Endodermal cell (in vitro differentiated cells): ENCODE results near the gene NAA40. TPM values are rescaled to one million over a fixed set of nuclear protein-coding genes. Genes with fewer than 3 reads are reported as not detected.

Experiments used
- DNase-seq: peaks from one replicate; pipeline ENCODE4 v3.0.0-alpha.2; 2017
- H3K27ac ChIP-seq: 2 replicates; pipeline ENCODE4 v1.5.1; 2013; ENCODE audit warnings: mild to moderate bottlenecking, low read depth, low read length, moderate library complexity
- H3K27me3 ChIP-seq: 2 replicates; pipeline ENCODE4 v1.6.1; 2013; ENCODE audit warnings: mild to moderate bottlenecking, low read length, moderate library complexity; ENCODE audit not compliant: insufficient read depth, control insufficient read depth, poor library complexity, severe bottlenecking
- H3K36me3 ChIP-seq: 2 replicates; pipeline ENCODE4 v1.7.0; 2013; ENCODE audit warnings: mild to moderate bottlenecking, low read length, moderate library complexity; ENCODE audit not compliant: control insufficient read depth, insufficient read depth
- H3K4me1 ChIP-seq: one replicate; pipeline ENCODE4 v1.7.0; 2013; ENCODE audit warnings: low read length; ENCODE audit not compliant: control insufficient read depth, insufficient read depth
- H3K4me3 ChIP-seq: 2 replicates; pipeline ENCODE4 v1.5.1; 2013; ENCODE audit warnings: mild to moderate bottlenecking, low read length, moderate library complexity
- H3K9ac ChIP-seq: 2 replicates; pipeline ENCODE4 v1.6.1; 2013; ENCODE audit warnings: mild to moderate bottlenecking, low read length, moderate library complexity; ENCODE audit not compliant: poor library complexity, severe bottlenecking; ENCODE audit errors: extremely low read depth
- H3K9me3 ChIP-seq: 2 replicates; pipeline ENCODE4 v1.6.1; 2013; ENCODE audit warnings: mild to moderate bottlenecking, low read length, moderate library complexity; ENCODE audit not compliant: control insufficient read depth
- H3K27ac Mint-ChIP-seq: 2 replicates; pipeline ENCODE4 v1.8.0; 2020; ENCODE audit warnings: mixed read lengths
- H3K27me3 Mint-ChIP-seq: 2 replicates; pipeline ENCODE4 v1.8.0; 2021; ENCODE audit warnings: mild to moderate bottlenecking, mixed read lengths; ENCODE audit not compliant: insufficient read depth
- H3K36me3 Mint-ChIP-seq: 2 replicates; pipeline ENCODE4 v1.8.0; 2020; ENCODE audit warnings: low read depth, mixed read lengths
- H3K4me1 Mint-ChIP-seq: 2 replicates; pipeline ENCODE4 v1.8.0; 2020; ENCODE audit warnings: mixed read lengths
- H3K4me3 Mint-ChIP-seq: 2 replicates; pipeline ENCODE4 v1.8.0; 2020; ENCODE audit warnings: mild to moderate bottlenecking, moderate library complexity, mixed read lengths
- H3K9me3 Mint-ChIP-seq: 2 replicates; pipeline ENCODE4 v1.8.0; 2020; ENCODE audit warnings: mild to moderate bottlenecking, mixed read lengths
- CTCF ChIP-seq: fragments of 200-600 bp; sonication (generic); conservative IDR thresholded peaks from 2 replicates; pipeline ENCODE4 v1.5.0; 2021; ENCODE audit warnings: antibody characterized with exemption, mild to moderate bottlenecking
- WGBS, 2 experiments: methylation state at CpG; one replicate each; pipeline versions ENCODE4 v1.1.5 to v1.1.7; 2013; ENCODE audit warnings: missing lambda C conversion rate in 2 of 2, mixed read lengths in 1 of 2; ENCODE audit not compliant: insufficient coverage in 1 of 2, insufficient read length in 1 of 2; 5-methylcytosine and 5-hydroxymethylcytosine counted together
- total RNA-seq, 2 donors: library from RNA; stranded (reverse); fragmentation: NEBNext Ultra II Directional in 1 of 2; extraction: Animal tissue kit (Norgen Biotek cat#: 25700) in 1 of 2; gene quantifications; 2 replicates in 1 of 2; 3 replicates in 1 of 2; pipeline ENCODE4 v1.2.1, GENCODE V29; 2021

NAA40 gene
- total RNA-seq, 2 donors from 2014 or later = 47.2 to 53.5 TPM

DNA sequence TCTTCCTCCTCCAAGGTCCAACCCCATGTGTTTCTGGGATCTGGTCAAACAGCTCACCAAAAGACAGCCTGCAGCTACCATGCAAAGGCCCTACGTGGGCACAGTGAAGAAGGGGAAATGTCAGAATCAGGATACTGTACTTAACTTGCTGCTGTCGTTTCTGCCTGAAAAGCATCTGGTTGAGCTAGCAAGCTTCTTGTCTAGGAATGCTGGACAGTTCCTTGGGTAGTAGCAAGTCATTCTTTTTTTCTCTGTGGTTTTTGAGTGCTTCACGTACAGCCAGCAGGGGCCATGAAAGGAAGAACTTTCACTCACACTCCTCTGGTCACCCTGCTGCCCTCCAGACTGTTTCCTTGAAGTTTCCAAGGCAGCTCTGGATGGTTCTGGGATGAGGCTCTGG is 46.6 kb upstream of the NAA40 start:
- no peak for TF ChIP-seq CTCF
- Mint-ChIP-seq H3K9me3 (no peaks in the 10 kb centered on the region), H3K4me1 (peaks cover 17% of the 10 kb centered on the region), H3K27me3 (no peaks in the 10 kb centered on the region), H3K36me3 (peaks cover 26% of the 10 kb centered on the region), H3K4me3 (no peak overlapping the region), H3K27ac (no peak overlapping the region)
- Histone ChIP-seq H3K27me3 (no peaks in the 10 kb centered on the region), H3K36me3 (peaks cover 41% of the 10 kb centered on the region), H3K9ac (no peak overlapping the region), H3K4me3 (no peak overlapping the region), H3K27ac (no peak overlapping the region), H3K9me3 (peaks cover 4% of the 10 kb centered on the region), H3K4me1 (peaks cover 15% of the 10 kb centered on the region)
- 81 to 89% methylated on average over 2 to 3 of the region's 3 CpGs for WGBS, 2 experiments
- no peak for DNase-seq

- 96 to 98% methylated on average over 5 to 6 of the region's 6 CpGs for WGBS, 2 experiments
- Histone ChIP-seq H3K9ac (no peak overlapping the region), H3K27ac (no peak overlapping the region), H3K36me3 (peaks cover 52% of the 10 kb centered on the region), H3K4me3 (no peak overlapping the region), H3K4me1 (peaks cover 6% of the 10 kb centered on the region), H3K27me3 (no peaks in the 10 kb centered on the region), H3K9me3 (peaks cover 4% of the 10 kb centered on the region)
- DNase-seq = no peak
- Mint-ChIP-seq H3K27me3 (no peaks in the 10 kb centered on the region), H3K4me1 (peaks cover 7% of the 10 kb centered on the region), H3K9me3 (no peaks in the 10 kb centered on the region), H3K36me3 (peaks cover 33% of the 10 kb centered on the region), H3K27ac (no peak overlapping the region), H3K4me3 (no peak overlapping the region)
- no peak for TF ChIP-seq CTCF
Observed at GRCh38 chr11:63893355-63893754, 45.4 kb upstream of the NAA40 start.

GRCh38 chr11:63896071-63896470 is 42.7 kb upstream of the NAA40 start:
- H3K27me3 Mint-ChIP-seq = no peaks in the 10 kb centered on the region
- no peaks in the 10 kb centered on the region for H3K9me3 Mint-ChIP-seq
- Histone ChIP-seq H3K4me3 (no peak overlapping the region), H3K27ac (no peak overlapping the region), H3K27me3 (no peaks in the 10 kb centered on the region), H3K4me1 (no peaks in the 10 kb centered on the region), H3K9ac (no peak overlapping the region), H3K36me3 (peaks cover 79% of the 10 kb centered on the region), H3K9me3 (peaks cover 4% of the 10 kb centered on the region)
- no peak for TF ChIP-seq CTCF
- H3K27ac Mint-ChIP-seq = no peak overlapping the region
- WGBS, 2 experiments = 95 to 97% methylated on average over 4 of the region's 4 CpGs
- peaks cover 53% of the 10 kb centered on the region for H3K36me3 Mint-ChIP-seq
- H3K4me3 Mint-ChIP-seq = no peak overlapping the region
- H3K4me1 Mint-ChIP-seq = no peaks in the 10 kb centered on the region
- no peak for DNase-seq
